Kidney capillary endothelial cell (primary cell): ENCODE results near the gene APOA5.
"Not testable (repeated sequence)": the region's sequence is repeated elsewhere in the genome, so short reads cannot be mapped to it uniquely, and the experiment has no call there.

Source experiments
- DNase-seq: peaks from one replicate; pipeline ENCODE4 v3.0.0-alpha.2; 2018; ENCODE audit warnings: low spot score

Gene APOA5

DNA sequence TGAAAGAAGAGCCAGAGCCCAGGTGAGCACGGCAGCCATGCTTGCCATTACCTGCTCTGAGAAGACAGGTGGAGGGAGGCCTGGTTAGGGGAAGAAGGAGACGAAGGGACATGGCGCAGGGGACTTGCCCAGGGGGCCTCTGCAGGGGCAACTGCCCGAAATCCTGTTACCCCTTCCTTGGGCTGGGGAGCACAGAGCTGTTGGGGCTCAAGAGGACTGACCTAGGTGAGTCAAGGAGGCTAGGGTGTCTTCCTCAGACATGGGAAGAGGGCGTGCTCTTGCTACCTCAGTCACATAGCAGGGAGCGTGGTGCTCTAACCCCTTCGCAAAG, at the start of gene APOA5:
APOA5 (minus strand) TSS at position 67 of the 331 bp plus-strand sequence; CDS start at position 48, 19 bp downstream.
- no peak for DNase-seq

DNA sequence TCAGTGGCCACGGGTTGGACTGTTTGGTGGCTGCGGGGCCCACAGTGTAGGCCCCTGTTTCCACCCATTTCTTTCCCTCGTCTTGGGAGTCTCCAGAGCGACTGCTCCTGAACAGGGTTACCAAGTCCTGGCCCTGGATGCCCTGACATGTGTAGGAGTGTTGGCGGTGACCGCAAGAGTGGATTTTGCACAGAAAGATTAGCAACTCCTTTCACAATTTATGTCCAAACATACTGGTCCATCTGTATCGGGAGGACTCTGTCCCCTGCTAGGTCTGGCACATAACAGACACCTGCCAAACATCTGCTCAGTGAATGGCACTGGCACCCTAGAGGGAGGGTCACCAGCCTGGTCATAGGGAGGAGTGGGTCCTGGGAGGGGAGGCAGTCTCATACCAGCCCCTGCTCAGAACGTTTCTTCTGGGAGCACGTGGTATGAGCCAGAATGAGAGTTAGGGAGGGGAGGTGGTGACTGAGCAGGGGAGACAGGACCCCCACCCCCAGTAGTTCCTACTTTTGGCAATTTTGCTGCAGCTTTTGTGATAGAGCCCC, 49.1 kb upstream of the APOA5 start:
- no peak for DNase-seq

- DNase-seq: no peak
These were observed 48.6 kb upstream of the APOA5 start for GRCh38 chr11:116840224-116840745.

- DNase-seq: no peak
These were observed 46.8 kb upstream of the APOA5 start for GRCh38 chr11:116838321-116839084.

DNA sequence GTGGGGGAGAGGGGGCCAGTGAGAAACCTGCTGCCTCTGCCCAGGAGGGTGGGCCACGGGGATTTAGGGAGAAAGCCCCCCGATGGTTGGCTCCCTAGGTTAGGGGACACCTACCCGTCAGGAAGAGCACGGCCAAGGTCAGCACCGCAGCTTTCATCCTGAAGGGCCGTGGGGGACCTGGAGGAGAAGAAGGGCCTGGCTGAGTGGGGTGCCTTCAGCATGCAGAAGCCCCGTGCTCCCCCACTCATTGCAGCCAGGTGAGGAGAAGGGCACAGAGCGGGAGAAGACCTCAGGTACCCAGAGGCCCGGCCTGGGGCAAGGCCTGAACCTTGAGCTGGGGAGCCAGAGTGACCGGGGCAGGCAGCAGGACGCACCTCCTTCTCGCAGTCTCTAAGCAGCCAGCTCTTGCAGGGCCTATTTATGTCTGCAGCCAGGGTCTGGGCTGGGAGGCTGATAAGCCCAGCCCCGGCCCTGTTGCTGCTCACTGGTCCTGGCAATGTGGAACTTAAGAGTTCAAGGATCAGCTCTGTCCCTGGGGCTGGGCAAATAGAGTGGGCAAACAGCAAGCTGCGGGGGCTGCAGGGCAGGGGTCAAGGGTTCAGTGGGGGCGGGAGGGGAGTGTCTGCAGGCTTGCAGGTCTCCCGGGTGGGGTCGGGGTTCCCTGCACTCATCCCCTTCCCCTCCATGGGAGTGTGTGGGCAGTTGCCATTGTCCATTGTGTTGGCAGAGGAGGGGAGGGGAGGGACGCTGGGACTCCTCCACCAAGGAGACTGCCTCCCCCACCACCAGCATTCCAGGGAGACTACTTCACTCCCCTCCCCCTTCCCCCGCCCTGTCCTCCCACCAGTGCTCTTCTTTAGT, 45.8 kb upstream of the APOA5 start, which contains the start of gene APOA1:
APOA1 (minus strand) TSS at position 392 of the 861 bp plus-strand sequence; CDS start at position 157, 235 bp downstream.
- DNase-seq: no peak

- DNase-seq: no peak
These were observed 44.9 kb upstream of the APOA5 start for GRCh38 chr11:116836632-116836991.

DNA sequence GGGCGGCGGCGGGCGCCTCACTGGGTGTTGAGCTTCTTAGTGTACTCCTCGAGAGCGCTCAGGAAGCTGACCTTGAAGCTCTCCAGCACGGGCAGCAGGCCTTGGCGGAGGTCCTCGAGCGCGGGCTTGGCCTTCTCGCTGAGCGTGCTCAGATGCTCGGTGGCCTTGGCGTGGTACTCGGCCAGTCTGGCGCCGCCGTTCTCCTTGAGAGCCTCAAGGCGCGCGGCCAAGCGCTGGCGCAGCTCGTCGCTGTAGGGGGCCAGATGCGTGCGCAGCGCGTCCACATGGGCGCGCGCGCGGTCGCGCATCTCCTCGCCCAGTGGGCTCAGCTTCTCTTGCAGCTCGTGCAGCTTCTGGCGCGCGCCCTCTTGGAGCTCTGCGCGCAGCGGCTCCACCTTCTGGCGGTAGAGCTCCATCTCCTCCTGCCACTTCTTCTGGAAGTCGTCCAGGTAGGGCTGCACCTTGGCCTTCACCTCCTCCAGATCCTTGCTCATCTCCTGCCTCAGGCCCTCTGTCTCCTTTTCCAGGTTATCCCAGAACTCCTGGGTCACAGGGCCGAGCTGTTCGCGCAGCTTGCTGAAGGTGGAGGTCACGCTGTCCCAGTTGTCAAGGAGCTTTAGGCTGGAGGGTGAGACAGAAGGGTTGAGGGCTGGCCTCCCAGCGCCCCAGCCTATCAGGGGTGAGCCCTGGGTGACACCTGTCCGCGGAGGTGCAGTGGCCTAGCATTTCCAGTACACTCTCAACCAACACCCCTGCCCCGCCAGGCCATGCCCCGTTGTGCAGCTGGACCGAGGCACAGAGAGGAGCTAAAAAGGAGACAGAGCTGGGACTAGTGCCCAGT, 44.3 kb upstream of the APOA5 start:
- DNase-seq: peak; percentile 82

GRCh38 chr11:116835042-116835772, 43.5 kb upstream of the APOA5 start:
- DNase-seq: no peak

DNA sequence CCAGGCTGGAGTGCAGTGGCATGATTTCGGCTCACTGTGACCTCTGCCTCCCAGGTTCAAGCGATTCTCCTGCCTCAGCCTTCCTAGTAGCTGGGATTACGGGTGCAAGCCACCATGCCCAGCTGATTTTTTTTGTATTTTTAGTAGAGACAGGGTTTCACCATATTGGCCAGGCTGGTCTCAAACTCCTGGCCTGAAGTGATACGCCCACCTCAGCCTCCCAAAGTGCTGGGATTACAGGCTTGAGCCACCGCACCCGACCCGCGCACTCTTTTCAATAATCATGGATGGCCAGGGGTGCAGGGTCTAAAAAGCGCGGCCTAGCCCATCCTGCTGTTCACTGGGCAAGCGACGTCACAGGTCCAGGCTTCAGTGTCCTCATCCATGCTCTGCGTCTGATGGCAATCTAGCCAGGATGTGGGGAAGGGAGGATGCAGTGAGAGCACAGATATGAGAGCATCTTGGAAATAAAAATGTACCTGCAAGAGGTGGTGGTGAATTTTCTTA, 42.9 kb upstream of the APOA5 start:
- not testable (repeated sequence) for DNase-seq

GRCh38 chr11:116833816-116834534, 42.3 kb upstream of the APOA5 start:
- DNase-seq: no peak

- no peak for DNase-seq
These were observed 41.8 kb upstream of the APOA5 start for GRCh38 chr11:116833491-116833815.

GRCh38 chr11:116832350-116833290, 40.9 kb upstream of the APOA5 start:
- DNase-seq: no peak

DNA sequence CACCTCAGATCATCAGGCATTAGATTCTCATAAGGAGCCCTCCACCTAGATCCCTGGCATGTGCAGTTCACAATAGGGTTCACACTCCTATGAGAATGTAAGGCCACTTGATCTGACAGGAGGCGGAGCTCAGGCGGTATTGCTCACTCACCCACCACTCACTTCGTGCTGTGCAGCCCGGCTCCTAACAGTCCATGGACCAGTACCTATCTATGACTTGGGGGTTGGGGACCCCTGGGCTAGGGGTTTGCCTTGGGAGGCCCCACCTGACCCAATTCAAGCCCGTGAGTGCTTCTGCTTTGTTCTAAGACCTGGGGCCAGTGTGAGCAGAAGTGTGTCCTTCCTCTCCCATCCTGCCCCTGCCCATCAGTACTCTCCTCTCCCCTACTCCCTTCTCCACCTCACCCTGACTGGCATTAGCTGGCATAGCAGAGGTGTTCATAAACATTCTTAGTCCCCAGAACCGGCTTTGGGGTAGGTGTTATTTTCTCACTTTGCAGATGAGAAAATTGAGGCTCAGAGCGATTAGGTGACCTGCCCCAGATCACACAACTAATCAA, 40.2 kb upstream of the APOA5 start:
- DNase-seq: no peak

GRCh38 chr11:116830184-116830912, 38.7 kb upstream of the APOA5 start:
- no peak for DNase-seq

DNA sequence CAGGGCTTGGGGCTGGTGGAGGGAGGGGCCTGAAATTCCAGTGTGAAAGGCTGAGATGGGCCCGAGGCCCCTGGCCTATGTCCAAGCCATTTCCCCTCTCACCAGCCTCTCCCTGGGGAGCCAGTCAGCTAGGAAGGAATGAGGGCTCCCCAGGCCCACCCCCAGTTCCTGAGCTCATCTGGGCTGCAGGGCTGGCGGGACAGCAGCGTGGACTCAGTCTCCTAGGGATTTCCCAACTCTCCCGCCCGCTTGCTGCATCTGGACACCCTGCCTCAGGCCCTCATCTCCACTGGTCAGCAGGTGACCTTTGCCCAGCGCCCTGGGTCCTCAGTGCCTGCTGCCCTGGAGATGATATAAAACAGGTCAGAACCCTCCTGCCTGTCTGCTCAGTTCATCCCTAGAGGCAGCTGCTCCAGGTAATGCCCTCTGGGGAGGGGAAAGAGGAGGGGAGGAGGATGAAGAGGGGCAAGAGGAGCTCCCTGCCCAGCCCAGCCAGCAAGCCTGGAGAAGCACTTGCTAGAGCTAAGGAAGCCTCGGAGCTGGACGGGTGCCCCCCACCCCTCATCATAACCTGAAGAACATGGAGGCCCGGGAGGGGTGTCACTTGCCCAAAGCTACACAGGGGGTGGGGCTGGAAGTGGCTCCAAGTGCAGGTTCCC, 38.0 kb upstream of the APOA5 start, which contains the start of gene APOC3:
APOC3 (plus strand) TSS at position 383 of the 659 bp plus-strand sequence. CDS start 676 bp downstream, outside the sequence.
- DNase-seq: no peak

- DNase-seq: no peak
These were observed 37.2 kb upstream of the APOA5 start for GRCh38 chr11:116828632-116829524.
